Measurements from ENCODE around the gene ACADVL. TPM values are rescaled to one million over a fixed set of nuclear protein-coding genes. Genes with fewer than 3 reads are reported as not detected.

The ACADVL gene
- total RNA-seq, 4 donors from 2014 or later = 877 to 3,047 (median 1,981) TPM

GRCh38 chr17:7229504-7229903 is 9.8 kb downstream of the ACADVL start:
- Histone ChIP-seq H3K4me3 (no peak overlapping the region), H3K27ac (no peak overlapping the region), H3K27me3 (no peaks in the 10 kb centered on the region), H3K4me1 (peaks cover 15 to 22% (median 17%) of the 10 kb centered on the region in 4 donors), H3K9me3 (no peaks in the 10 kb centered on the region), H3K36me3 (peaks cover 0 to 27% (median 10%) of the 10 kb centered on the region in 4 donors)
- intact Hi-C loops (cut with DNase I; ENCODE audit: low total_unique reads) (no loop called here), in situ Hi-C loops (cut with MboI; ENCODE audit: low pct_ligation_motif_present in 1 of 4, low pct_unique_long_range_greater_than_20kb in 1 of 4, low sequenced_read_pairs in 3 of 4) (loop anchor here in 1 of 4 donors (25.0 kb wide), 1 partner anchor 908 kb away; no protein-coding TSS in a partner anchor)
- TF ChIP-seq, protein P1, sequence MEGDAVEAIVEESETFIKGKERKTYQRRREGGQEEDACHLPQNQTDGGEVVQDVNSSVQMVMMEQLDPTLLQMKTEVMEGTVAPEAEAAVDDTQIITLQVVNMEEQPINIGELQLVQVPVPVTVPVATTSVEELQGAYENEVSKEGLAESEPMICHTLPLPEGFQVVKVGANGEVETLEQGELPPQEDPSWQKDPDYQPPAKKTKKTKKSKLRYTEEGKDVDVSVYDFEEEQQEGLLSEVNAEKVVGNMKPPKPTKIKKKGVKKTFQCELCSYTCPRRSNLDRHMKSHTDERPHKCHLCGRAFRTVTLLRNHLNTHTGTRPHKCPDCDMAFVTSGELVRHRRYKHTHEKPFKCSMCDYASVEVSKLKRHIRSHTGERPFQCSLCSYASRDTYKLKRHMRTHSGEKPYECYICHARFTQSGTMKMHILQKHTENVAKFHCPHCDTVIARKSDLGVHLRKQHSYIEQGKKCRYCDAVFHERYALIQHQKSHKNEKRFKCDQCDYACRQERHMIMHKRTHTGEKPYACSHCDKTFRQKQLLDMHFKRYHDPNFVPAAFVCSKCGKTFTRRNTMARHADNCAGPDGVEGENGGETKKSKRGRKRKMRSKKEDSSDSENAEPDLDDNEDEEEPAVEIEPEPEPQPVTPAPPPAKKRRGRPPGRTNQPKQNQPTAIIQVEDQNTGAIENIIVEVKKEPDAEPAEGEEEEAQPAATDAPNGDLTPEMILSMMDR (IDR thresholded peaks at IDR 0.05) = no peak
- TF ChIP-seq EP300 (IDR thresholded peaks at IDR 0.05; ENCODE audit: low read depth) = no peak
- TF ChIP-seq POLR2AphosphoS5 (IDR thresholded peaks at IDR 0.05) = no peak
- TF ChIP-seq POLR2A (IDR thresholded peaks at IDR 0.05) = no peak
- WGBS, 2 donors (ENCODE audit: low coverage in 1 of 2) = 96% methylated on average over 5 to 19 of the region's 19 CpGs
- no peak for DNase-seq

DNA sequence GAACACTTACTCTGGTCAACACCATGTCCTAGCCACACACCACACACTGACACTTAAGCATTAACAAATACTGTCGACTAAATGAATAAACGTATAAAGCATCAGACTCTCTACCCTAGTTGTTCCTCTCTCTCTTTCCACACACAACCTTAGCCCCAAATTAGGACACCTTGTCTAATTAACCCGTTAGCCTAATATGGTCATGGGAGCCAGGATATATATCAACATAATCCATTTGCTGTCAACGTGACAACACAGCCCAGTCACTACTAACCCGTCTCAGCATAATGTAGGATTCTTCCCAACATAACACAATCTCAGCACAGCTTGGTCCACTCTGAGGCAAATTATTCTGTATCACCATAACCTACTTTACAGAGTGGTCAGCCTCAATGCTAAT is 12.4 kb downstream of the ACADVL start:
- H3K36me3 ChIP-seq = peaks cover 0 to 20% (median 9%) of the 10 kb centered on the region in 4 donors
- DNase-seq = no peak
- intact Hi-C loops (cut with DNase I; ENCODE audit: low total_unique reads) (no loop called here), in situ Hi-C loops (cut with MboI; ENCODE audit: low pct_ligation_motif_present in 1 of 4, low pct_unique_long_range_greater_than_20kb in 1 of 4, low sequenced_read_pairs in 3 of 4) (loop anchor here in 1 of 4 donors (25.0 kb wide), 1 partner anchor 905 kb away; no protein-coding TSS in a partner anchor)
- H3K4me1 ChIP-seq = peaks cover 24 to 48% (median 31%) of the 10 kb centered on the region in 4 donors
- H3K4me3 ChIP-seq = no peak overlapping the region
- TF ChIP-seq POLR2A (IDR thresholded peaks at IDR 0.05) (no peak), EP300 (IDR thresholded peaks at IDR 0.05; ENCODE audit: low read depth) (no peak), POLR2AphosphoS5 (IDR thresholded peaks at IDR 0.05) (no peak)
- TF ChIP-seq, protein P1 (IDR thresholded peaks at IDR 0.05) = no peak
- 77 to 80% methylated on average over 3 to 5 of the region's 5 CpGs for WGBS, 2 donors (ENCODE audit: low coverage in 1 of 2)
- no peaks in the 10 kb centered on the region for H3K9me3 ChIP-seq
- H3K27ac ChIP-seq = no peak overlapping the region
- H3K27me3 ChIP-seq = no peaks in the 10 kb centered on the region

DNA sequence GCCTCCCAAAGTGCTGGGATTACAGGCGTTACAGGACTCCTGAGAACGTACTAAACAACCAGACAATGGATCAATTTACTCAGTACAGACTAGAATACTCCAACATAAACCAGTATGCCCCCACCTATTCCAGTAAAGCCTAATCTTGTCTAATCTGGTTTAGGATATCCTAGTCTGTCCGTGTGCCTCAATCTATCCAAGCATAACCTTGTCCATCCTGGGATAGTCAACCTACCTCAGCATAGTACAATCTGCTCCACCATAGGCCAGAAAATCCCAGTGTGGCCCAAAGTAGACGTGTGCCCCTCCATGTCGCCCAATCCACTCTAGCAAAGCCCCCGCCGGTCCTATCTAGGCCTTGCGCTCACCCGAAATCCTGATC is 14.0 kb downstream of the ACADVL start:
- Histone ChIP-seq H3K4me1 (peaks cover 29 to 54% (median 37%) of the 10 kb centered on the region in 4 donors), H3K27ac (peak overlapping the region; percentile 88 to 96 (median 92)), H3K36me3 (peaks cover 0 to 16% (median 5%) of the 10 kb centered on the region in 4 donors), H3K9me3 (no peaks in the 10 kb centered on the region), H3K4me3 (peak overlapping the region; percentile 71 to 84 (median 76)), H3K27me3 (no peaks in the 10 kb centered on the region)
- in situ Hi-C loops (cut with MboI; ENCODE audit: low pct_ligation_motif_present in 1 of 4, low pct_unique_long_range_greater_than_20kb in 1 of 4, low sequenced_read_pairs in 3 of 4) = loop anchor here in 1 of 4 donors (25.0 kb wide), 1 partner anchor 904 kb away; no protein-coding TSS in a partner anchor
- DNase-seq = no peak
- 0 to 1% methylated on average over 2 to 9 of the region's 9 CpGs for WGBS, 2 donors (ENCODE audit: low coverage in 1 of 2)
- TF ChIP-seq, protein P1 (IDR thresholded peaks at IDR 0.05) = no peak
- TF ChIP-seq POLR2A (IDR thresholded peaks at IDR 0.05) (no peak), POLR2AphosphoS5 (IDR thresholded peaks at IDR 0.05) (no peak), EP300 (IDR thresholded peaks at IDR 0.05; ENCODE audit: low read depth) (no peak)
- intact Hi-C loops (cut with DNase I; ENCODE audit: low total_unique reads) = no loop called here

DNA sequence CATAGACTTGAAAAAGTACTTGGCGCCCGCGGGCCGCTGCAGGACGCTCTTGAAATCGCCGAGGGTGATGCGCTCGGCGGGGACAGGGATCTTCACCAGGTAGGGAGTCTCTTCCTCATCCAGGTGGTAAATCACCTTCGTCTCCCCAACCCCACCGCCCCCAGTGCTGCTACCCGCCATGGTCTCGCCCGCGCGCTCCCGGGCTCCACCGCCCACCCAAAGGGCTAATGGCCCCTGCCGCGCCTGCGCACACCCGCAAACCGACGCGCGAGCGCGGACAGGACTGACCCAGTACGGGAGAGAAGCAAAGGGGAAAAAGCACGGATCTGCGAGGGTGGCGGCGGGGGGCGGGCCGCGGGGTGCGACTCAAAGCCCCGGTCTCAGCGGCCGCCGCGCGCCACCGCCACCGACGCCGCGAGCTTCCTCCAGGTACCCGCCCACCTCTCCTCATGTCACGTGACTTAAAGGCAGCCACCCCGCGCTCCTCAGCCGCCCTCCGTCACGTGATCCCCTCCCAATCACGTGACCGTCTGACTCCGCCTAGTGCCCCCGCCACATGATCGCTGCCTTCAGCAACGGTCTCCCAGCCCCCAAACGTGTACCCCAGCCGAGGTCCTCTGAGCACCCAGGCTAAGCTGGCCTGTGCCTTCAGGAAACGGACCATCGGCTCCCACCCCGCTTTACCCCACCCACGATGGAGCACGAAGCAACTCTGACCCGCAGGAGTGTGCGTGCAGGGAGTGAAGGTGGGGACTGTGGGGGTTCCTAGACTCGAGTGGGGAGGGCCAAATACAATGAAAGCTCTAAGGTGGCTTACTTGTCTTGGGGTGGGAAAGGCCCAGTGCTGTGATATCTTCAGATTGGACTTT is 14.6 kb downstream of the ACADVL start, which contains the start of gene DVL2:
TSS of gene DVL2 (minus strand) at position 435 of the 869 bp plus-strand sequence. CDS start at position 180, 255 bp downstream.
- TF ChIP-seq POLR2AphosphoS5 (IDR thresholded peaks at IDR 0.05) (peak; percentile 84 to 90 (median 86)), EP300 (IDR thresholded peaks at IDR 0.05; ENCODE audit: low read depth) (peak; percentile 7), POLR2A (IDR thresholded peaks at IDR 0.05) (peak; percentile 83)
- TF ChIP-seq, protein P1 (IDR thresholded peaks at IDR 0.05) = peak in 1 of 5 experiments; percentile 29
- DNase-seq = peak; percentile 96
- H3K4me1 ChIP-seq = peaks cover 29 to 54% (median 37%) of the 10 kb centered on the region in 4 donors
- intact Hi-C loops (cut with DNase I; ENCODE audit: low total_unique reads) (no loop called here), in situ Hi-C loops (cut with MboI; ENCODE audit: low pct_ligation_motif_present in 1 of 4, low pct_unique_long_range_greater_than_20kb in 1 of 4, low sequenced_read_pairs in 3 of 4) (loop anchor here in 1 of 4 donors (25.0 kb wide), 1 partner anchor 903 kb away; no protein-coding TSS in a partner anchor)
- no peaks in the 10 kb centered on the region for H3K9me3 ChIP-seq
- no peaks in the 10 kb centered on the region for H3K27me3 ChIP-seq
- 1% methylated on average over 67 of the region's 72 CpGs; no CpG with 5 or more reads in 1 of the 2 donors for WGBS, 2 donors (ENCODE audit: low coverage in 1 of 2)
- peak within 1 kb of the TSS; percentile 71 to 84 (median 76) for H3K4me3 ChIP-seq
- H3K36me3 ChIP-seq = peaks cover 0 to 9% (median 2%) of the 10 kb centered on the region in 4 donors
- peak within 1 kb of the TSS; percentile 88 to 96 (median 92) for H3K27ac ChIP-seq
